HG03571 (cell line): ENCODE results near the gene THYN1.

ENCODE experiments used
- ATAC-seq: cut with Tn5 transposase; IDR thresholded peaks from one replicate; pipeline ENCODE4 v1.9.1; 2021; ENCODE audit not compliant: unreplicated experiment

THYN1 gene

GRCh38 chr11:134250675-134251074 lies 2.5 kb downstream of the THYN1 start:
- ATAC-seq = no peak

- ATAC-seq = no peak
Observed at GRCh38 chr11:134250246-134250645, 2.9 kb downstream of the THYN1 start.

- ATAC-seq = no peak
Observed at GRCh38 chr11:134248910-134249480, 4.2 kb downstream of the THYN1 start.

GRCh38 chr11:134246678-134247077 lies 6.5 kb downstream of the THYN1 start:
- ATAC-seq = no peak

- no peak for ATAC-seq
Observed at GRCh38 chr11:134246100-134246499, 7.1 kb downstream of the THYN1 start.

GRCh38 chr11:134245434-134245833 lies 7.7 kb downstream of the THYN1 start:
- ATAC-seq = no peak

- ATAC-seq = peak; percentile 87
Observed at GRCh38 chr11:134244593-134244992, 8.6 kb downstream of the THYN1 start.

- no peak for ATAC-seq
Observed at GRCh38 chr11:134243913-134244312, 9.2 kb downstream of the THYN1 start.

GRCh38 chr11:134242376-134242775 lies 10.8 kb downstream of the THYN1 start:
- ATAC-seq = no peak

- no peak for ATAC-seq
Observed at GRCh38 chr11:134240592-134240991, 12.6 kb downstream of the THYN1 start.

- no peak for ATAC-seq
Observed at GRCh38 chr11:134238956-134239355, 14.2 kb downstream of the THYN1 start.

GRCh38 chr11:134237557-134237922 lies 15.6 kb downstream of the THYN1 start:
- ATAC-seq = no peak

- ATAC-seq = no peak
Observed at GRCh38 chr11:134236834-134237556, 16.2 kb downstream of the THYN1 start.

- ATAC-seq = no peak
Observed at GRCh38 chr11:134235399-134235798, 17.8 kb downstream of the THYN1 start.

- no peak for ATAC-seq
Observed at GRCh38 chr11:134233729-134234179, 19.4 kb downstream of the THYN1 start.

- no peak for ATAC-seq
Observed at GRCh38 chr11:134231958-134232659, 21.0 kb downstream of the THYN1 start.

- ATAC-seq = no peak
Observed at GRCh38 chr11:134230339-134230738, 22.8 kb downstream of the THYN1 start.

GRCh38 chr11:134229126-134229790 lies 23.9 kb downstream of the THYN1 start:
- no peak for ATAC-seq

GRCh38 chr11:134228625-134229024 lies 24.5 kb downstream of the THYN1 start:
- ATAC-seq = peak; percentile 58

- no peak for ATAC-seq
Observed at GRCh38 chr11:134226806-134227325, 26.3 kb downstream of the THYN1 start.
